ENCODE results near the gene NUDT1.

NUDT1 gene

GRCh38 chr7:2254429-2255144, 12.6 kb downstream of the NUDT1 start:
- no peak overlapping the region for H4K8ac ChIP-seq (ENCODE audit: low read depth, low read length)
- H2AK5ac ChIP-seq (ENCODE audit: low read length) = no peak overlapping the region
- H2BK120ac ChIP-seq (ENCODE audit: insufficient read depth, low read length, poor library complexity) = no peak overlapping the region
- no peak overlapping the region for H4K91ac ChIP-seq (ENCODE audit: low read depth, low read length)
- no peak overlapping the region for H4K12ac ChIP-seq (ENCODE audit: low read depth, low read length)
- no peak overlapping the region for H3K4me3 ChIP-seq (ENCODE audit: low read depth, low read length)
- H2AFZ ChIP-seq (ENCODE audit: insufficient read depth, low read length, poor library complexity) = no peak overlapping the region
- H3K18ac ChIP-seq (ENCODE audit: low read length) = no peak overlapping the region
- no peak overlapping the region for H3K9ac ChIP-seq (ENCODE audit: low read length)
- no peak overlapping the region for H3K23ac ChIP-seq (ENCODE audit: low read length)
- H3K4me2 ChIP-seq (ENCODE audit: low read length) = no peak overlapping the region
- no peak overlapping the region for H3K27ac ChIP-seq (ENCODE audit: low read depth, low read length)
- H2BK12ac ChIP-seq (ENCODE audit: low read length) = no peak overlapping the region
- H3K36me3 ChIP-seq (ENCODE audit: control insufficient read depth in 1 of 2, insufficient read depth in 2 of 2, low read length in 2 of 2) = peaks cover 38 to 48% of the 10 kb centered on the region in 2 experiments
- WGBS (ENCODE audit: extremely low coverage, insufficient coverage, insufficient read length) = no CpG with 5 or more reads among the region's 31 CpGs
- H3K79me1 ChIP-seq (ENCODE audit: low read length) = peaks cover 2% of the 10 kb centered on the region
- H3K79me2 ChIP-seq (ENCODE audit: control insufficient read depth, insufficient read depth, low read length, poor library complexity) = no peaks in the 10 kb centered on the region
- H3K9me3 ChIP-seq (ENCODE audit: insufficient read depth, low read depth, low read length) = no peaks in the 10 kb centered on the region
- H2BK5ac ChIP-seq (ENCODE audit: low read depth, low read length, poor library complexity) = no peak overlapping the region
- no peak for DNase-seq
- no peak overlapping the region for H3K14ac ChIP-seq (ENCODE audit: low read length)
- H3K27me3 ChIP-seq (ENCODE audit: insufficient read depth, low read length) = no peaks in the 10 kb centered on the region
- H3K4ac ChIP-seq (ENCODE audit: low read depth, low read length) = no peak overlapping the region
- no peaks in the 10 kb centered on the region for H3K4me1 ChIP-seq (ENCODE audit: control insufficient read depth in 1 of 2, insufficient read depth in 2 of 2, low read length in 2 of 2)

- no peaks in the 10 kb centered on the region for H3K79me2 ChIP-seq (ENCODE audit: control insufficient read depth, insufficient read depth, low read length, poor library complexity)
- H3K4ac ChIP-seq (ENCODE audit: low read depth, low read length) = no peak overlapping the region
- H3K4me3 ChIP-seq (ENCODE audit: low read depth, low read length) = no peak overlapping the region
- no peaks in the 10 kb centered on the region for H3K9me3 ChIP-seq (ENCODE audit: insufficient read depth, low read depth, low read length)
- no peak overlapping the region for H3K14ac ChIP-seq (ENCODE audit: low read length)
- no peak overlapping the region for H4K12ac ChIP-seq (ENCODE audit: low read depth, low read length)
- no peak overlapping the region for H3K9ac ChIP-seq (ENCODE audit: low read length)
- H4K8ac ChIP-seq (ENCODE audit: low read depth, low read length) = no peak overlapping the region
- H3K79me1 ChIP-seq (ENCODE audit: low read length) = peaks cover 2% of the 10 kb centered on the region
- H3K27me3 ChIP-seq (ENCODE audit: insufficient read depth, low read length) = no peaks in the 10 kb centered on the region
- no peak overlapping the region for H3K18ac ChIP-seq (ENCODE audit: low read length)
- H4K91ac ChIP-seq (ENCODE audit: low read depth, low read length) = no peak overlapping the region
- no peaks in the 10 kb centered on the region for H3K4me1 ChIP-seq (ENCODE audit: control insufficient read depth in 1 of 2, insufficient read depth in 2 of 2, low read length in 2 of 2)
- no peak overlapping the region for H2BK5ac ChIP-seq (ENCODE audit: low read depth, low read length, poor library complexity)
- H3K23ac ChIP-seq (ENCODE audit: low read length) = no peak overlapping the region
- H2AK5ac ChIP-seq (ENCODE audit: low read length) = no peak overlapping the region
- DNase-seq = peak; percentile 17 to 23
- H3K4me2 ChIP-seq (ENCODE audit: low read length) = no peak overlapping the region
- H3K36me3 ChIP-seq (ENCODE audit: control insufficient read depth in 1 of 2, insufficient read depth in 2 of 2, low read length in 2 of 2) = peaks cover 38 to 43% of the 10 kb centered on the region in 2 experiments
- no peak overlapping the region for H2AFZ ChIP-seq (ENCODE audit: insufficient read depth, low read length, poor library complexity)
- H3K27ac ChIP-seq (ENCODE audit: low read depth, low read length) = no peak overlapping the region
- H2BK12ac ChIP-seq (ENCODE audit: low read length) = no peak overlapping the region
- no CpG with 5 or more reads among the region's 33 CpGs for WGBS (ENCODE audit: extremely low coverage, insufficient coverage, insufficient read length)
- H2BK120ac ChIP-seq (ENCODE audit: insufficient read depth, low read length, poor library complexity) = no peak overlapping the region
Observed at GRCh38 chr7:2255145-2256139, 13.4 kb downstream of the NUDT1 start.

GRCh38 chr7:2256306-2257045, 14.4 kb downstream of the NUDT1 start:
- Histone ChIP-seq H3K4me2 (ENCODE audit: low read length) (no peak overlapping the region), H2BK12ac (ENCODE audit: low read length) (no peak overlapping the region), H3K27ac (ENCODE audit: low read depth, low read length) (no peak overlapping the region), H3K23ac (ENCODE audit: low read length) (no peak overlapping the region), H3K79me1 (ENCODE audit: low read length) (peaks cover 2% of the 10 kb centered on the region), H3K4me3 (ENCODE audit: low read depth, low read length) (no peak overlapping the region), H2AFZ (ENCODE audit: insufficient read depth, low read length, poor library complexity) (no peak overlapping the region), H2BK120ac (ENCODE audit: insufficient read depth, low read length, poor library complexity) (no peak overlapping the region), H3K18ac (ENCODE audit: low read length) (no peak overlapping the region), H3K4me1 (ENCODE audit: control insufficient read depth in 1 of 2, insufficient read depth in 2 of 2, low read length in 2 of 2) (no peaks in the 10 kb centered on the region), H3K14ac (ENCODE audit: low read length) (no peak overlapping the region), H2BK5ac (ENCODE audit: low read depth, low read length, poor library complexity) (no peak overlapping the region), H4K8ac (ENCODE audit: low read depth, low read length) (no peak overlapping the region), H3K4ac (ENCODE audit: low read depth, low read length) (no peak overlapping the region), H3K27me3 (ENCODE audit: insufficient read depth, low read length) (no peaks in the 10 kb centered on the region), H3K9ac (ENCODE audit: low read length) (no peak overlapping the region), H2AK5ac (ENCODE audit: low read length) (no peak overlapping the region), H4K91ac (ENCODE audit: low read depth, low read length) (no peak overlapping the region), H3K9me3 (ENCODE audit: insufficient read depth, low read depth, low read length) (no peaks in the 10 kb centered on the region), H4K12ac (ENCODE audit: low read depth, low read length) (no peak overlapping the region), H3K36me3 (ENCODE audit: control insufficient read depth in 1 of 2, insufficient read depth in 2 of 2, low read length in 2 of 2) (peaks cover 32 to 38% of the 10 kb centered on the region in 2 experiments), H3K79me2 (ENCODE audit: control insufficient read depth, insufficient read depth, low read length, poor library complexity) (no peaks in the 10 kb centered on the region)
- DNase-seq = no peak
- WGBS (ENCODE audit: extremely low coverage, insufficient coverage, insufficient read length) = no CpG with 5 or more reads among the region's 44 CpGs

- peaks cover 32 to 38% of the 10 kb centered on the region in 2 experiments for H3K36me3 ChIP-seq (ENCODE audit: control insufficient read depth in 1 of 2, insufficient read depth in 2 of 2, low read length in 2 of 2)
- H3K9ac ChIP-seq (ENCODE audit: low read length) = no peak overlapping the region
- no peaks in the 10 kb centered on the region for H3K9me3 ChIP-seq (ENCODE audit: insufficient read depth, low read depth, low read length)
- no peak overlapping the region for H4K91ac ChIP-seq (ENCODE audit: low read depth, low read length)
- no peak overlapping the region for H4K8ac ChIP-seq (ENCODE audit: low read depth, low read length)
- no peak overlapping the region for H3K4me2 ChIP-seq (ENCODE audit: low read length)
- H3K27ac ChIP-seq (ENCODE audit: low read depth, low read length) = no peak overlapping the region
- WGBS (ENCODE audit: extremely low coverage, insufficient coverage, insufficient read length) = no CpG with 5 or more reads among the region's 38 CpGs
- H3K23ac ChIP-seq (ENCODE audit: low read length) = no peak overlapping the region
- H2BK5ac ChIP-seq (ENCODE audit: low read depth, low read length, poor library complexity) = no peak overlapping the region
- no peaks in the 10 kb centered on the region for H3K79me2 ChIP-seq (ENCODE audit: control insufficient read depth, insufficient read depth, low read length, poor library complexity)
- no peak for DNase-seq
- no peaks in the 10 kb centered on the region for H3K4me1 ChIP-seq (ENCODE audit: control insufficient read depth in 1 of 2, insufficient read depth in 2 of 2, low read length in 2 of 2)
- no peak overlapping the region for H3K14ac ChIP-seq (ENCODE audit: low read length)
- no peaks in the 10 kb centered on the region for H3K27me3 ChIP-seq (ENCODE audit: insufficient read depth, low read length)
- H2BK12ac ChIP-seq (ENCODE audit: low read length) = no peak overlapping the region
- no peak overlapping the region for H3K4ac ChIP-seq (ENCODE audit: low read depth, low read length)
- H2AFZ ChIP-seq (ENCODE audit: insufficient read depth, low read length, poor library complexity) = no peak overlapping the region
- H3K4me3 ChIP-seq (ENCODE audit: low read depth, low read length) = no peak overlapping the region
- no peak overlapping the region for H4K12ac ChIP-seq (ENCODE audit: low read depth, low read length)
- H3K18ac ChIP-seq (ENCODE audit: low read length) = no peak overlapping the region
- H2BK120ac ChIP-seq (ENCODE audit: insufficient read depth, low read length, poor library complexity) = no peak overlapping the region
- H2AK5ac ChIP-seq (ENCODE audit: low read length) = no peak overlapping the region
- peaks cover 2% of the 10 kb centered on the region for H3K79me1 ChIP-seq (ENCODE audit: low read length)
Observed at GRCh38 chr7:2257046-2257551, 15.1 kb downstream of the NUDT1 start.

Data from trophoblast cell (in vitro differentiated cells and primary cell).